ENCODE data around the gene KIF2A.

The KIF2A gene

GRCh38 chr5:62314213-62314830 is 8.3 kb downstream of the KIF2A start:
- Histone ChIP-seq H3K9ac (ENCODE audit: low read depth, low read length) (no peak overlapping the region), H3K4me3 (ENCODE audit: low read depth, low read length) (no peak overlapping the region), H3K4me1 (ENCODE audit: control insufficient read depth, insufficient read depth, low read length) (no peaks in the 10 kb centered on the region), H3K27me3 (ENCODE audit: control insufficient read depth, insufficient read depth, low read length) (no peaks in the 10 kb centered on the region), H3K9me3 (ENCODE audit: control insufficient read depth, insufficient read depth, low read length) (no peaks in the 10 kb centered on the region), H3K36me3 (ENCODE audit: control insufficient read depth, insufficient read depth, low read length) (no peaks in the 10 kb centered on the region)

GRCh38 chr5:62315376-62316175 is 9.6 kb downstream of the KIF2A start:
- no peaks in the 10 kb centered on the region for H3K36me3 ChIP-seq (ENCODE audit: control insufficient read depth, insufficient read depth, low read length)
- no peaks in the 10 kb centered on the region for H3K4me1 ChIP-seq (ENCODE audit: control insufficient read depth, insufficient read depth, low read length)
- H3K27me3 ChIP-seq (ENCODE audit: control insufficient read depth, insufficient read depth, low read length) = no peaks in the 10 kb centered on the region
- no peak overlapping the region for H3K9ac ChIP-seq (ENCODE audit: low read depth, low read length)
- no peaks in the 10 kb centered on the region for H3K9me3 ChIP-seq (ENCODE audit: control insufficient read depth, insufficient read depth, low read length)
- H3K4me3 ChIP-seq (ENCODE audit: low read depth, low read length) = no peak overlapping the region

GRCh38 chr5:62316176-62316502 is 10.1 kb downstream of the KIF2A start:
- H3K9me3 ChIP-seq (ENCODE audit: control insufficient read depth, insufficient read depth, low read length) = no peaks in the 10 kb centered on the region

GRCh38 chr5:62317810-62318209 is 11.8 kb downstream of the KIF2A start:
- H3K9ac ChIP-seq (ENCODE audit: low read depth, low read length) = no peak overlapping the region
- H3K4me1 ChIP-seq (ENCODE audit: control insufficient read depth, insufficient read depth, low read length) = no peaks in the 10 kb centered on the region
- H3K9me3 ChIP-seq (ENCODE audit: control insufficient read depth, insufficient read depth, low read length) = no peaks in the 10 kb centered on the region
- no peak overlapping the region for H3K4me3 ChIP-seq (ENCODE audit: low read depth, low read length)
- H3K27me3 ChIP-seq (ENCODE audit: control insufficient read depth, insufficient read depth, low read length) = no peaks in the 10 kb centered on the region
- peaks cover 4% of the 10 kb centered on the region for H3K36me3 ChIP-seq (ENCODE audit: control insufficient read depth, insufficient read depth, low read length)

More at GRCh38 chr5:62316176-62316502, 10.1 kb downstream of the KIF2A start:
- Histone ChIP-seq H3K4me1 (ENCODE audit: control insufficient read depth, insufficient read depth, low read length) (no peaks in the 10 kb centered on the region), H3K4me3 (ENCODE audit: low read depth, low read length) (no peak overlapping the region), H3K27me3 (ENCODE audit: control insufficient read depth, insufficient read depth, low read length) (no peaks in the 10 kb centered on the region), H3K36me3 (ENCODE audit: control insufficient read depth, insufficient read depth, low read length) (no peaks in the 10 kb centered on the region), H3K9ac (ENCODE audit: low read depth, low read length) (no peak overlapping the region)

- H3K9me3 ChIP-seq (ENCODE audit: control insufficient read depth, insufficient read depth, low read length) = no peaks in the 10 kb centered on the region
- H3K36me3 ChIP-seq (ENCODE audit: control insufficient read depth, insufficient read depth, low read length) = peaks cover 4% of the 10 kb centered on the region
- no peaks in the 10 kb centered on the region for H3K27me3 ChIP-seq (ENCODE audit: control insufficient read depth, insufficient read depth, low read length)
- no peak overlapping the region for H3K4me3 ChIP-seq (ENCODE audit: low read depth, low read length)
- no peaks in the 10 kb centered on the region for H3K4me1 ChIP-seq (ENCODE audit: control insufficient read depth, insufficient read depth, low read length)
- no peak overlapping the region for H3K9ac ChIP-seq (ENCODE audit: low read depth, low read length)
These were observed 16.5 kb downstream of the KIF2A start for GRCh38 chr5:62322484-62322883.

- Histone ChIP-seq H3K36me3 (ENCODE audit: control insufficient read depth, insufficient read depth, low read length) (peaks cover 4% of the 10 kb centered on the region), H3K9ac (ENCODE audit: low read depth, low read length) (no peak overlapping the region), H3K4me1 (ENCODE audit: control insufficient read depth, insufficient read depth, low read length) (no peaks in the 10 kb centered on the region), H3K9me3 (ENCODE audit: control insufficient read depth, insufficient read depth, low read length) (no peaks in the 10 kb centered on the region), H3K27me3 (ENCODE audit: control insufficient read depth, insufficient read depth, low read length) (no peaks in the 10 kb centered on the region), H3K4me3 (ENCODE audit: low read depth, low read length) (no peak overlapping the region)
These were observed 20.3 kb downstream of the KIF2A start for GRCh38 chr5:62326302-62326701.

- Histone ChIP-seq H3K36me3 (ENCODE audit: control insufficient read depth, insufficient read depth, low read length) (peaks cover under 1% of the 10 kb centered on the region), H3K9ac (ENCODE audit: low read depth, low read length) (no peak overlapping the region), H3K4me3 (ENCODE audit: low read depth, low read length) (no peak overlapping the region), H3K9me3 (ENCODE audit: control insufficient read depth, insufficient read depth, low read length) (no peaks in the 10 kb centered on the region), H3K4me1 (ENCODE audit: control insufficient read depth, insufficient read depth, low read length) (no peaks in the 10 kb centered on the region), H3K27me3 (ENCODE audit: control insufficient read depth, insufficient read depth, low read length) (no peaks in the 10 kb centered on the region)
These were observed 20.7 kb downstream of the KIF2A start for GRCh38 chr5:62326702-62327101.

- H3K9ac ChIP-seq (ENCODE audit: low read depth, low read length) = no peak overlapping the region
- H3K36me3 ChIP-seq (ENCODE audit: control insufficient read depth, insufficient read depth, low read length) = no peaks in the 10 kb centered on the region
- no peaks in the 10 kb centered on the region for H3K4me1 ChIP-seq (ENCODE audit: control insufficient read depth, insufficient read depth, low read length)
- H3K4me3 ChIP-seq (ENCODE audit: low read depth, low read length) = no peak overlapping the region
- H3K27me3 ChIP-seq (ENCODE audit: control insufficient read depth, insufficient read depth, low read length) = no peaks in the 10 kb centered on the region
- no peaks in the 10 kb centered on the region for H3K9me3 ChIP-seq (ENCODE audit: control insufficient read depth, insufficient read depth, low read length)
These were observed 21.4 kb downstream of the KIF2A start for GRCh38 chr5:62327138-62328053.

GRCh38 chr5:62328772-62329491 is 22.9 kb downstream of the KIF2A start:
- Histone ChIP-seq H3K9ac (ENCODE audit: low read depth, low read length) (no peak overlapping the region), H3K36me3 (ENCODE audit: control insufficient read depth, insufficient read depth, low read length) (no peaks in the 10 kb centered on the region), H3K4me3 (ENCODE audit: low read depth, low read length) (no peak overlapping the region), H3K9me3 (ENCODE audit: control insufficient read depth, insufficient read depth, low read length) (no peaks in the 10 kb centered on the region), H3K27me3 (ENCODE audit: control insufficient read depth, insufficient read depth, low read length) (no peaks in the 10 kb centered on the region), H3K4me1 (ENCODE audit: control insufficient read depth, insufficient read depth, low read length) (no peaks in the 10 kb centered on the region)

- Histone ChIP-seq H3K4me1 (ENCODE audit: control insufficient read depth, insufficient read depth, low read length) (no peaks in the 10 kb centered on the region), H3K4me3 (ENCODE audit: low read depth, low read length) (no peak overlapping the region), H3K27me3 (ENCODE audit: control insufficient read depth, insufficient read depth, low read length) (no peaks in the 10 kb centered on the region), H3K36me3 (ENCODE audit: control insufficient read depth, insufficient read depth, low read length) (no peaks in the 10 kb centered on the region), H3K9me3 (ENCODE audit: control insufficient read depth, insufficient read depth, low read length) (no peaks in the 10 kb centered on the region), H3K9ac (ENCODE audit: low read depth, low read length) (no peak overlapping the region)
These were observed 24.3 kb downstream of the KIF2A start for GRCh38 chr5:62330302-62330701.

GRCh38 chr5:62331921-62332320 is 25.9 kb downstream of the KIF2A start:
- Histone ChIP-seq H3K36me3 (ENCODE audit: control insufficient read depth, insufficient read depth, low read length) (no peaks in the 10 kb centered on the region), H3K27me3 (ENCODE audit: control insufficient read depth, insufficient read depth, low read length) (no peaks in the 10 kb centered on the region), H3K9me3 (ENCODE audit: control insufficient read depth, insufficient read depth, low read length) (no peaks in the 10 kb centered on the region), H3K4me3 (ENCODE audit: low read depth, low read length) (no peak overlapping the region), H3K4me1 (ENCODE audit: control insufficient read depth, insufficient read depth, low read length) (no peaks in the 10 kb centered on the region), H3K9ac (ENCODE audit: low read depth, low read length) (no peak overlapping the region)

Measured in iPS-15b (cell line).